T-helper 22 cell (primary cell): ENCODE data around the gene ADAMTSL1.

Source experiments
- DNase-seq: peaks from one replicate; pipeline ENCODE4 v3.0.0-alpha.2; 2020; ENCODE audit warnings: low read depth

Gene ADAMTSL1

DNA sequence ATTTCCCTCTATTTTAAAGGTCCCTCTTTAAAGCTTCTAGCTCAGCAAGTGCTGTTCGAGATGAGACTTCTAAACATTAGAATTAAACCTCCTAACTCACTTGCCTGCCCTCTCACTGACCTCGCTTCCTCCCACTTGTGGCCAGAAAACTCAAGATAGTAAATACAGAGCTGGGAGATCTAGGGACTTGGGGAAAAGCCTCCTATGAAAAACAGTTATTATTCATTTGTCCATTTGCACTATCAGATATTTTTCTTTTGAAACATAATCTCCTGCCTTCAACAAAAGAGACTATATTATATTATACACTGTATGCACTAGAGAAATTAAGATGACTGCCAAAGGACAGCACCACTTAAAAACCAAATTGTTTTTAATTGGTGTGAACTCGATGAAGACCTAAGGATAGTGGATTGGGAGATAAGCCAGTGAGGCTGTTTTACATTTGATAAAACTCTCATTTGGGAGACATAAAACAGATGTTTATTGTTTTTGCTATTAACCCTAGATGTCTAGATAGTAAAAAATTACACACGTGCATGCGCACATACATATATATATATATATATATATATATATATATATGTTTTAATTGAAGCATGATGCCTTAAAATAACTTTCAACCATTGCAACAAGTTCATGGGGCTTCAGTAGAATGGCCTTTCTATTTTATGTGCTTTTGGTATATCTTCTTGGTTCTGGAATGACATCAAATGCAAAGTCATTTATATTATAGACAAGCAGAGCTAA, 229.4 kb downstream of the ADAMTSL1 start:
- DNase-seq = no peak

DNA sequence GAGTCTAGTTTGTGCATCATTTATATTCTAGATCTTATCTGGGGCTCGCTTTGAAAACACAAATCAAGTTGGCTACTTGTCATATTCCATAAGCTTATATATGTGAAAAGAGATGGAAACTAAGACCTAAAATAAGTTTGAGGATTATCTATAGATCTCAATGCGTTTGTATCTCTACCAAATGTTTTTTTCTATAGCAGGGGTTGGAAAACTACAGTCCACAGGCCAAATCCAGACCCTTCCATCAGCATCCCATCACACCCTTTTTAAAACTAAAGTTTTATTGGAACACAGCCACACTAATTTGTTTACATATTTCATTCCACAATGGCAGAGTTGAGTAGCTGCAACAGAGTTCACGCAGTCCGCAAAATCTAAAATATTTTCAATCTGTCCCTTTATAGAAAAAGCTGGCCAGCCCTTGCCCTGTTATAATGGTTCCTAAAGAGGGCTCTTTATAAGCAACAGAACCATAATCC, 230.0 kb downstream of the ADAMTSL1 start:
- no peak for DNase-seq

DNA sequence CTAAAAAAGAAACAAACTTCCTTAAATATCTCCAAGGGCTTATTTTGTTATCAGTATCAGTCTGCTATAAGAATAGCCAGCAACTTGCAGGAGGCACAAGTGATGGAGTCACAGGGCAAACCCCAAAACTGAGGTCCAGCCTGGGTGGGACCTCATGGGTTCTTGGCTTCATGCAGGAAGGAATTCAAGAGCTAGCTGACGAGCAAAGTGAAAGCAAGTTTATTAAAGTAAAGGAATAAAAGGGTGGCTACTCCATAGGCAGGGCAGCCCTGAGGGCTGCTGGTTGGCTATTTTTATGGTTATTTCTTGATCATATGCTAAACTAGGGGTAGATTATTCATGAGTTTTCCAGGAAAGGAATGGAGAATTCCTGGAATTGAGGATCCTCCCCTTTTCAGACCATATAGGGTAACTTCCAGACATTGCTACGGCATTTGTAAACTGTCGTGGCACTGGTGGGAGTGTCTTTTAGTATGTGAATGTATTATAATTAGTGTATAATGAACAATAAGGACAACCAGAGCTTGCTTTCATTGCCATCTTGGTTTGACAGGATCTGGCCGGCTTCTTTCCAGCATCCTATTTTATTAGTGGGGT, 231.9 kb downstream of the ADAMTSL1 start:
- DNase-seq = no peak

DNA sequence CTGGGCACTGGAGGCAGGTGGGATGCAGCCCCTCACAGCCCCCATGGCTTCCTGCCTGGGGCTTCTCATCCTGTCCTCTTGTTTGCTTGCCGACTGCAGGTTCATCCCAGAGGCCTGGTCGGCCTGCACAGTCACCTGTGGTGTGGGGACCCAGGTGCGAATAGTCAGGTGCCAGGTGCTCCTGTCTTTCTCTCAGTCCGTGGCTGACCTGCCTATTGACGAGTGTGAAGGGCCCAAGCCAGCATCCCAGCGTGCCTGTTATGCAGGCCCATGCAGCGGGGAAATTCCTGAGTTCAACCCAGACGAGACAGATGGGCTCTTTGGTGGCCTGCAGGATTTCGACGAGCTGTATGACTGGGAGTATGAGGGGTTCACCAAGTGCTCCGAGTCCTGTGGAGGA, 232.7 kb downstream of the ADAMTSL1 start:
- no peak for DNase-seq

DNA sequence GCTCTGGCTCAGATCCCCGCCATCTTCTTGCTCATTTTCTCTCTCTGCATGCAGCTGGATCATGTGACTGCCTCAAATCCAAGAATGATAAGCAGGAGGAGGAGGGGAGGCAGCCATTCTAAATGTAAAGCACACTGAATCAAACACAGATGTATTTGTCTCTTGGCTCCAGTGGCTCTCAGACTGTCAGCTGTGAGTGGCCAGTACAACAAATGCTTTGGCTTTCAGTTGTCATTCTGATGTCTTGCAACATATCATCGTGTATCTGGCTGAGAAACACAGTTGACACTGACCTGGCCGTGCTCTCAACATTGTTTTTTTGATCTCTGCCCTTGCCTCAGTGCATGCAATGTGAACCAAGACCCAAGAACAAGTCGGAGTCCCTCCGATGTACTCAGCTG, 233.1 kb downstream of the ADAMTSL1 start:
- DNase-seq = no peak

DNA sequence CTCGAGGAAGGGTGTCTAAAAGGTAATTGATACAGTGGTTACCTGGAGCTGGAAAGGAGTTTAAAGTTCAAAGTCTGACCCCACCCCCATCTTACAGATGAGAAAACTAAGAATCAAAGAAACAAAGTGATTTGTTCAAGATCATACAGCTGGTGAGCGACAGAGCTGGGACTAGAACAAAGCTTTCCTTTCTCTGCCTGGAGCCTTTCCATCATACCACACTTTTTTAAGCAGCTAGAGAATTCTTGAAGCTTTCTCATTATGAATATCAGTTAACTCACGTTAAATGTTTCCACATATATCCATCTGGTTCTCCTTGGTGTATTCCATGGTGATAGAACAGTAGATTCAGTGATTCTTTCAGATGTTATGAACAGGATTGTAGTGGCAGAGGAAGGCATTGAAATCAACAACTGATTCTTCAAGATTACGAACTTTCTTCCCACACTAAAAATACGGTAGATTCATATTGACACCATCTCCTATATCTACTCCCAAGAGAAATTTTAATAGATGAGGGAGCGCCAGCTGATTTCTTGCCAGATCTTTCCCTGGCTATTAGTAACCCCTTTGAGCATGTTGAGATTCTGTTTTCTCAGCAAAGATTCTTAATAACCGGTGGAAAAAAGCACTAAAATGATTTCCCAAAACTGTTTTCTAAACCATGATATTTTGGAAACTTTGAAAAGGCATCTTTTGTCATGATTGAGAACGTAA, 233.7 kb downstream of the ADAMTSL1 start:
- DNase-seq = no peak

DNA sequence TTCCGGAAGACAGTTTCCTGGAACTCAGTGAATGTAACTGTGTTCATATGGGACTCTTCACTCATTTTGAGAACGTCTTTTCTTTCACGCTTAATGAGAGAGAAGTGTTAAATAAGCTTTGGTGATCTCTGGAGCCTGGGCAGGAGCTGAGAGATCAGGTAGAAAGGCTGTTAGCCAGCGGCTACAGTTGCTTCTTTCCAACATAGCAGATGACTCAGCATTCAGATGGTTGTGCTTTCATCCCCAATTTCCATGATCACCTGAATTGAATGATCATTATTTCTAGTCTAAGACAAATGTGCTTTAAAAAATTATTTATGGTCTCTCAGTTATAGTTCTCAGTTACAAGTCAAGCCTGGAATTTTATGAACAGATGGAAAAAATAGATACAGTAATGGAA, 234.5 kb downstream of the ADAMTSL1 start:
- no peak for DNase-seq

DNA sequence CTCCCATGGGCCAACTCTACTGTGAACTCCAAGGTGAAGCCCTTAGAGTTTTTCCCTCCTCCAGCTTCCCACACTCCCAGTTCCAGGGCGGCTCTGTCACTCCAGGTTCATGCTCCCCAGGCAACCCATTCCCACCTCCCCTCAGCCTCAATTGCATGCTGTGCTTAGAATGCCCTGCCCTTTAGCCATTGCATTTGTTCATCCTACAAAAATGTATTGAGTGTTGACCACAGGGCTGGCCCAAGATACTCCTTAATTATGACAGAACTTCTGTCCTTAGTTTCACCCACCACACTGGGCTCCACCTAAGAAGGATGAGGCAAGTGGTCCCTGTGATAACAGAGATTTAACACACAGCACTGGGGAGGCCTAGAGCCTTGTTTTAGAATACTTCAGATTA, 236.1 kb downstream of the ADAMTSL1 start:
- no peak for DNase-seq

DNA sequence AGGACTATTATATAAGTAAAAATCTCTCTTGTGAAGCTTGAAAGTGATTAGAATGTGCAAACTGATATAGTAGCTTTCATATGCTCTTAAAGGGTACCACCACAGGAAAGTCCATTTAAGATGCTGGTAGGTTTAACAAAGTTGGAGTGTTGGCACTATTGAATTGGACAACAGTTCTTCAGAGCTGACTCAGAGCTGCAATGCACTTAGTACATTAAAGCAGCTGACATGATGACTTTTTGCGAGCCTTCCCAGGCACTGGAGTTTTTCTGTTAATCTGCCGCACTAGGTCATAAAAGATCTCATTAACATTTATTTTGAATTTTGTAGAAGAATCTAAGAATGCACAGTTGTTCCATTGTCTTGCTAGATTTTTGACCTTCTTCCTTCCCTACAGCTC, 243.8 kb downstream of the ADAMTSL1 start:
- no peak for DNase-seq

DNA sequence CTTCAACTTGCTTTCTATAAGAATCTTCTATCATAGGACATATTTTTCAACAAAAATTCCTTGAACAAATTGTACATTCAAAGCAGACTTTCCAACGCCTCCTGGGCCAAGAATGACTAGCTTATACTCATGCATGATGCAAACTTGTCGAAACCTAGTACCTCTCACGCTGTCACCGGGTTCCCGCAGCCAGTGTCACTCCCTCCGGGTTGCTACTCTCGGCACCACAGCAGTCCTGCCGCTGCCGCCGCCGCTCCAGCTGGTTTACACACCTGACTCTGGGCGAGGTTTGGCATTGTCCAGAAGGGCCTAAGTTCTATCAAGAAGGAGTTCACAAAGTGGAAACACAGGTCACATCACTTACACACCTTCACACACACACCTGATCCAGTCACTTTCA, 244.4 kb downstream of the ADAMTSL1 start:
- DNase-seq = no peak

DNA sequence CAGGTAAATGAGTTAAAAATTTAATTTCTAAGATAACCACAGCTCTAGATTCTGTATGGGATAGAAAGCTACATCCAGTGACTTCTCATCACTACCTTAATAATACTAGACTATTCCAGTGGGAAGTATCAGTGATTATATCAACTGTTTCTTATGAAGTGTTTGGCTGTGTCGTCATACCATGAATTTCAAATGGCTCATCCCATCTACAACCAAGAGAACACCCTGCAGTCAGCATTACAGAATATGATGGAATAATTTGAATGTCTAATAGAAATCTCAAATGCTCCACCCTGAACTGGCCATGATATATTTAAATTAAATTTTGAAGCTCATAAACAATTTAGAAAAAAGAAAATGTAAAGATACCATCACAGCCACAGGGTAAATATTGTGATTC, 245.0 kb downstream of the ADAMTSL1 start:
- no peak for DNase-seq

DNA sequence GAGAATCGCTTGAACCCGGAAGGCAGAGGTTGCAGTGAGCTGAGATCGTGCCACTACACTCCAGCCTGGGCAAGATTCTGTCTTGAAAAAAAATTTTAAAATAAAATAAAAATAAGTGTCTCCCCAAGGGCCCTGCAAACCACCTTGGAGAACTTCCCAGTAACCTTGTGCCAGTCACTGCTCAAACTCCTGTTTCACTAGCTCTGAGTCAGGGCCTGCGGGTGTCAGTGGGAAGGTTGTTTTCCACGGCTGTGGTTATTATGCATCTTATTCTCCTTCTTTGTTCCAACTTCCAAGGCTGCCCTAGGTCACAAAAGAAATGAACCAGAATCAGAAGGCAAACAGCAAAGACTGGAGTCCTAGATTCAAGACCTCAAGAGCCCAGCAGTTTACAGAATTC, 246.7 kb downstream of the ADAMTSL1 start:
- DNase-seq = no peak

DNA sequence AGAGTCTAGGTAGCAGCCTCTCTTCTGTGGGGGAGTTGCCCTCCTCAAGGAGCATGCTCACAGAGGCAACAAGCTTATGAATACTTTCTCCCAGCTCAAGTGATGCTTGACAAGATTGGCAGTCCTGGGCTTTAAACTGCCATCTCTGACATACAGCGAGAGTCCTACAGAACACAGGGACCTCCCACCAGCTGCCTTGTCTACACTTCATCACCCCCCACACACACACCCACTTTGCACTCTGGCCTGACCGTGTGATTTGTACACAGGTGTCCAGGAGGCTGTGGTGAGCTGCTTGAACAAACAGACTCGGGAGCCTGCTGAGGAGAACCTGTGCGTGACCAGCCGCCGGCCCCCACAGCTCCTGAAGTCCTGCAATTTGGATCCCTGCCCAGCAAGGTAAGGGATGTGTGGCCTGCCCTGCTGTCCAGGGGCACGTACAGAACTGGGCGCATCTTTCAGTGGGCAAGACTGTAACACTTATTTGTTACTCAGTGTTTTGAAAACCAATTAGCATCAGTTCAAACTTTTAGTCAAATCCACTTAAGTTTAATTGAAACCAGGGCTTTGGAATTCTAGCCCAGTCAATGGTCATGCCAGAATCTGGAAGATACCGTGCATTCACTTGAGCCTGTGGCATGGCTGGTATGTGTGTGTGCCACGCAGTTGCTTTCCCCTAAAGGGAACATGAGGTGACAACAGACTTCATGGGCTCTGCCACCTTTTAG, 247.5 kb downstream of the ADAMTSL1 start:
- DNase-seq = no peak

DNA sequence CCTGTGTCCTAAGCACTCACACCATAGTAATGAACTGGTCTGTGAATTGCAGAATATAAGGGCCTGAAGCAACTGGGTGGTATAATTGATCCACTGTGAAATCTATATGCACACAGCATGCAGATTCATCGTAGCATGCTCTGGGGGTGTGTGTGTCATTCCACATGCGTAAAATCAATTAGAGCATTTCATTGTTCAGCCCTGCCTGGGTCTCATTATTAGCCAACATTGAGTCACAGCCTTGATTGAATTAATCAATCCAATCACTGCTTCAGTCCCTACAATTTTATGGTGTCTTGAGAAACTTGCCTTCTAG, 248.0 kb downstream of the ADAMTSL1 start:
- no peak for DNase-seq

DNA sequence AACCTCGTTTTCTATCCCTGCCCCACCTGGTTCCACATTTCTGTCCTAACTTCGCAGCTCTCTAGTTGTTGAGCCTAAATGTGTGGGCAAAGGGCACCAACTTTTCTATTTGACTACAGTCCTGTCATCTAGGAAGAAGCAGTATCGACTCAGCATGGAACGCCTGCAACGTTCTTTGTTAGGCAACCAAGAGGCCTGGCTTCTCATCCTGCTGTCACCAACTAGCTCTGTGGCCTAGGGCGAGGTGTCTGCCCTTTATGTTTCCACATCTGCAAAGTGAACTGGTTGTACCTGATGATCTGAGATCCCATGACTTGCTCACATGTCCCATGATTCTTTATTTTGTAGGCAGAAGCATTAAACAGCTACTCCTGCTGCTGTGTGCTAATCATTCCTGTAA, 248.9 kb downstream of the ADAMTSL1 start:
- DNase-seq = no peak

DNA sequence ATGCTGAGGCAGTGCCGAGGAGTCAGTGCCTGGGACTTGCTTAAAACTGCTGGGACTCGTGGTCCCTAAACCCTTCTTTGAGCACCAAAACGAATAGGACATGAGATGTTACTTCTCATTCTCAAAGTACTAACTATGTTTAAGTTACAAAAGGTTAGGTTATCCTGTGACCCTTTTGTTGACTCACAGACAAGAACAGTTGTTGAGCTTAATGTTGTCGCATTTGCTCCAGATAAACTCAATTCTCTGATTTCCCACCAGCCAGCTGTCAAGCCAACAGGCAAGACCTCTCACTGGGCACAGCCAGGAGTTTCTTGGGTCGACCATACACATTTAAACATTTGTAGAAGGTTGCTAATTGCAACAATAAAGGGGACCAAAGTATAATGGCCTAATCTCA, 249.4 kb downstream of the ADAMTSL1 start:
- no peak for DNase-seq

DNA sequence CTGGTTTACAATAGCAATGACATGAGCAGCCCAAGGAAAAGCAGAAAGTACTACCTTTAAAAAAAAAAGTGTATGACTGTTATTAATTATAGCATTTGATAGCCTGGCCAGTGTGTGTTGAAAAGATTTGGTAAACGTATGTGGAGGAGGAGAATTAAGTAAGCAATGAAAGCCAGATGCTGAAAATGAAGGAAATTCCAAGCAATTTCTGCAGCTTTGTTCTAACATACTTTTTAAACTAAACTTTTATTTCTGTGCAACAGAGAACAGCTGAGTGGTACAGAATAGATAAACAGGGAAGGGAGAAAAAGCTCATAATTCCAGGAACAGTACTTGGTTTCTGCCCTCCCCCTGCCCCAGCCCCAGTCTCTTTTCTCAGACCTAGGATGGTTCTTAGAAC, 252.6 kb downstream of the ADAMTSL1 start:
- DNase-seq = no peak

DNA sequence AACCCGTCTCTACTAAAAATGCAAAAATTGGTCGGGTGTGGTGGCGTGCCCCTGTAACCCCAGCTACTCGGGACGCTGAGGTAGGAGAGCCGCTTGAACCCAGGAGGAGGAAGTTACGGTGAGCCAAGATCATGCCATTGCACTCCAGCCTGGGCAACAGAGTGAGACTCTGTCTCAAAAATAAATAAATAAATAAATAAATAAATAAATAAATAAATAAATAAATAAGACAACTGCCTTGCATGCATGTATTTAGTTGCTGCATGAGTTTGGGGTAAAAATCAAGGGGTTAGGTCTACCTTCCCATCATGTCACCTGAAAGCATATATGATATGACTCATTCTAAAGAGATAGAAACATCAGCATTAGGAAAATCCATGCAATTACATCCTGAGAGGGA, 254.0 kb downstream of the ADAMTSL1 start:
- DNase-seq = no peak

DNA sequence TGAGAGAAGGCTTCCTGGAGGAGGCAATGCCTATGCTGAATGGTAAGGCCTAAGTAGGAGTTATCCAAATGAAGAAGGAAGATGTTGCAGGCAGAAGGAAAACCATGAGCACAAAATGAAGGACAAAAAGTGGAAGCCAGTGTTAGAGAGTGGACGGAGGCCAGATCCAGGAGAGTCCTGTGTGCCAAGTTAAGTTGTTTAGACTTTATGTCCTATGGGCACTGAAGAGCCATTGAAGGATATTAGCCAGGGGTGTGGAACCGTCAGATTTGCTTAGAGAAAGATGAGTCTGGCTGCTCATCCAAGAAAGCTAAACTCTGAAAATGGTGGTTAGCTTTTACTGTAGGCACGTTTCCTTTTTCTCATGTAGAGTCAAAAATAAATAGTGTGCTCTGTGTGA, 254.7 kb downstream of the ADAMTSL1 start:
- no peak for DNase-seq

DNA sequence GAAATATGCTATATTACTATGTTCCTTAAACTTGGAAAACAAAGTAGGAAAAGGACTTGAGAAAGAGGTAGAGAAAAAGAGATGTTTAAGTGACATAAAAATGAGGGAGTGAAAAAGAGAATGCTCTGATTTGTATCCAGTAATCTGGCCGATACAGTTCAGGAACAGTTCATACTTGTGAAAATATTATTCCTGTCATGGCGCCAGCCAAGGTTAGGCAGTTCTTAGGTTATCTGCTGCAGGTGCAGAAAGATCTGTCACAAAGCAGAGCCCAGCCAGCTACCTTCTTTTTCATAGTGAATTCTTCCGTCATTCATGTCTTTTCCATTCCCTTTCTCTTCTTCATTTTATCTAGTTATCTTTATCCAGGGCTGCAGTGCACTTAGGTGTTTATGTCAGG, 256.3 kb downstream of the ADAMTSL1 start:
- DNase-seq = no peak

DNA sequence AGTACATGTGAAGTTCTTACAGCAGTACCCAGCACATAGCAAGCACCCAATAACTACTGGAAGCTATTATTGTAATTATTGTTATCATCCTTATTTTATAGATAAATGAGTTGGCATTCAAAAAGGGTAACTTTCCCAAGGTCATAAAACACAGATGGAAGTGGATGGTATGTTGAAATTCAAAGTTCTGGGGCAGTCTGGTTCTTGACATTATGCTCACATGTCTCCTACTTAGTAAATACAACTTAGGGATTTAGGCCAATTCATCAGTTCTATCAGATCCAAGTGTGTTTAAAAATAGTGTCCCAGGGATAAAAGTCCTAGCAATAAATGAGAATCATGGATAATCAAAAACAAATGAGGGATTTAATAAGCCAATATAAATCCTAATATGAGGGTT, 265.2 kb downstream of the ADAMTSL1 start:
- no peak for DNase-seq

DNA sequence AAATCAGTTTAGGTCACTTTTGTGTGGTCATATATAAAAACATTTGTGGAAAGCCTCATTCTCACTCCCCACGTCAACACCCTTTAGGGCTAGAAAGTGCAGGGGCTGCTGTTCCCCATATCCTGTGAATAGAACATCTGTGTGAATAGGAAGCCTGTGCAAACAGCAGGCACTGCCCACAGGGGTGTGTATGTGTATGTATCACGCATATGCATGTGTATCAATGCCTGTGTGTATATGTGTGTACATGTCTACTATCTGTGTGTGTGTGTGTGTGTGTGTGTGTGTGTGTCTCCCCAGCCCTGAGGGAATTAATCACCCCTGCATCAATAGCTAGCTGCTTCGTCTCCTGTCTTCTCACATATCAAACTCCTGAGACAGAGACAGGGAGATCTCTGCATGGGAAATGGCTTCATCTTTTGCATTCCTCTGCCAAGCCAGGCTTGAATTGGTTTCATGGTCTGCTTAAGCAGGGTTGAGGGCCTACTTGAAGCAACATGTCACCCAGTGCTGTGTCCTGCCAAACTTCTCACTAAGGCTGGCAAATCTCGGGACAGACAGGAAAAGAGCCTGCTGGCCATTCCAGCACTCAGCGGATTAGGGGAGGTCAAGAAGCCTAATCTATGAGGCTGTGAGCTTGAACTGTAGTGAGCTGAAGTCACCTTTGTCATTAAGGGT, 265.8 kb downstream of the ADAMTSL1 start:
- DNase-seq = no peak
